ENCODE measurements around the gene PODXL2. TPM values are rescaled to one million over a fixed set of nuclear protein-coding genes. Genes with fewer than 3 reads are reported as not detected.

The PODXL2 gene
- total and polyA plus RNA-seq, 9 donors, result 4.7 to 8.9 (median 7.4) TPM

DNA sequence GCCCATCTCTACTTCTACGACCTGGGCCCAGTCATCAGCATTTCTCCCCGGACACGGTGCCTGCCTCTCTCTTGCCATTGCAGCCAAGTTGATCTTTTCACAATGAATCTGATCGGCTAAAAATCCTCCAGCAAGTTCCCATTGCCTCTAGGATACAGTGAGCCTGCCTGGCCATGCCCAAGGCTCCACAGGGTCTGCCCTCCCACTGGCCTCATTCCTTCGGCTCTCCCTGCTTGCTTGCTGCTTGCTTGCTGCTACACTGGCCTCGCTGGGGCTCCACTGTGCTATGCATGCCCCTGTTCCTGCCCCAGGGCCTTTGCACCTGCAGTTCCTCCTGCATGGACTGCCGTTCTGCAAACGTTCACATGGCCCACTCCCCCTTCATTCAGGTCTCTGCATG is 45.8 kb downstream of the PODXL2 start:
- no peak overlapping the region for H3K27ac ChIP-seq (ENCODE audit: low read length)
- peaks cover 20% of the 10 kb centered on the region for H3K4me1 ChIP-seq (ENCODE audit: control insufficient read depth, insufficient read depth, low read length)
- WGBS (ENCODE audit: insufficient coverage), result 75% methylated on average over 8 of the region's 8 CpGs
- no peaks in the 10 kb centered on the region for H3K27me3 ChIP-seq (ENCODE audit: control insufficient read depth, insufficient read depth, low read length)
- no peak for DNase-seq
- H3K36me3 ChIP-seq (ENCODE audit: control insufficient read depth, insufficient read depth, low read length), result peaks cover 33% of the 10 kb centered on the region
- no peaks in the 10 kb centered on the region for H3K9me3 ChIP-seq (replicated peaks; ENCODE audit: control insufficient read depth, low read depth, low read length)
- H3K4me3 ChIP-seq (ENCODE audit: low read length), result no peak overlapping the region

DNA sequence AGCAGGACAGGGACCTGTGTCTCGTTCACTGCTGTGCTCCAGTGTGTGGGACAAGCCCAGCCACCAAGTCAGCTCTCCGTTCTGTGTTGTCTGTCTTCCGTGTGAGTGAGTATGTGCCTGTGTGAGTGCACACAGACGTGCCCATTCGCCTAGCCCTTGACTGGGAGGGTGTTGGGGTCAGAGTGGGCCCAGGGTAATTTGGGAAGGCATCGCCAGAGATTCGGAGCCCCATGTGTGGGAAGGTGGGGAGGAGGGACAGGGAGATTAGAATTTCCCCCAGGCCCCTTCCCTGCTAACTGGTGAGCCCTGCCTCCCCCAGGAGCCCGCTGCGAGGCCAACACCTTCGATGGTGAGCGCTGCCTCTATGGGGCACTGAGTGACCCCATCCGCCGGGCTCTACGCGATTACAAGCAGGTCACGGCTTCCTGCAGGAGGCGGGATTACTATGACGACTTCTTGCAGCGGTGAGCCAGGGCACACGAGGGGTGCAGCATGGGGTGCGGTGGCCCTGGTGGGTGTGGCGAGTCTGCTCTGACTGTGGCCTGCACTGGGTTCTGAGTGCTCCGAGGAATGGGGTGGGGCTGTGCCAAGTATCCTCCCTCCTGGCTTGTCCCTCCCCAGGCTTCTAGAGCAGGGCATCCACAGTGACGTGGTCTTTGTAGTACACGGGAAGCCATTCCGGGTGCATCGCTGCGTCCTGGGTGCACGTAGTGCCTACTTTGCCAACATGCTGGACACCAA is 46.8 kb downstream of the PODXL2 start:
- Histone ChIP-seq H3K4me1 (ENCODE audit: control insufficient read depth, insufficient read depth, low read length) (peaks cover 20% of the 10 kb centered on the region), H3K27ac (ENCODE audit: low read length) (no peak overlapping the region), H3K27me3 (ENCODE audit: control insufficient read depth, insufficient read depth, low read length) (no peaks in the 10 kb centered on the region), H3K9me3 (replicated peaks; ENCODE audit: control insufficient read depth, low read depth, low read length) (no peaks in the 10 kb centered on the region), H3K4me3 (ENCODE audit: low read length) (no peak overlapping the region), H3K36me3 (ENCODE audit: control insufficient read depth, insufficient read depth, low read length) (peaks cover 43% of the 10 kb centered on the region)
- WGBS (ENCODE audit: insufficient coverage), result 84% methylated on average over 27 of the region's 29 CpGs
- no peak for DNase-seq

DNA sequence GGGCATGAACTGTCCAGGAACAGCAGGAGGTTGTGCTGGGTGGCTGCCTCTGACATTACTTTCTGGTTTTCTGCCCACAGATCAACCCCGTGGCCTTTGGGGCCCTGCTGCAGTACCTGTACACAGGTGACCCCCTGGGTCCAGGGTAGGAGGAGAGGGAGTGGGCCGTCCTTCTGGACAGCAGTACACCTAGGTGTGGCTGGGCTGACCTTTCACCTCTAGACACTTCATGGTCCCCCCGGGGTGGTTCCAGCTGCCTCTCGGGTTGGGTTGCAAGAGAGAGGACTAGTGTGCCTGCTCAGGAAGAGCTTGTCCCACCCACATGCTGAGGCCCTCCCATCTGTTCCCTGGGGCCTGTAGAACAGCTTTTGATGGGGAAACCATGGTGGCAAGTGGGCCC is 47.5 kb downstream of the PODXL2 start:
- Histone ChIP-seq H3K4me3 (ENCODE audit: low read length) (no peak overlapping the region), H3K27ac (ENCODE audit: low read length) (no peak overlapping the region), H3K36me3 (ENCODE audit: control insufficient read depth, insufficient read depth, low read length) (peaks cover 43% of the 10 kb centered on the region), H3K4me1 (ENCODE audit: control insufficient read depth, insufficient read depth, low read length) (peaks cover 18% of the 10 kb centered on the region), H3K27me3 (ENCODE audit: control insufficient read depth, insufficient read depth, low read length) (no peaks in the 10 kb centered on the region), H3K9me3 (replicated peaks; ENCODE audit: control insufficient read depth, low read depth, low read length) (no peaks in the 10 kb centered on the region)
- no CpG with 5 or more reads among the region's 4 CpGs for WGBS (ENCODE audit: insufficient coverage)
- no peak for DNase-seq

DNA sequence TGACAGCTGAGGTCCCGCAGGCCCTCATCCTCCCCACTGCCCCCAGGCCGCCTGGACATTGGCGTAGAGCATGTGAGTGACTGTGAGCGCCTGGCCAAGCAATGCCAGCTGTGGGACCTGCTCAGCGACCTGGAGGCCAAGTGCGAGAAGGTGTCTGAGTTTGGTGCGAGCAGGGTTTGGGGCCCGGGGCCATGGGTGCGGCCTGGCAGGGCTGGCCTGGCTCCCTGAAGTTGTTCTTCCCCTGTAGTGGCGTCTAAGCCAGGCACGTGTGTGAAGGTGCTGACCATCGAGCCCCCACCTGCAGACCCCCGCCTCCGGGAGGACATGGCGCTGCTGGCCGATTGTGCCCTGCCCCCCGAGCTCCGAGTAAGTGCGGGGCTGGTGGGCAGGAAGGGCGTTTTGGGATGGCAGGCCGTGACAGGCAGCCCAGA is 48.0 kb downstream of the PODXL2 start:
- Histone ChIP-seq H3K36me3 (ENCODE audit: control insufficient read depth, insufficient read depth, low read length) (peaks cover 43% of the 10 kb centered on the region), H3K27ac (ENCODE audit: low read length) (no peak overlapping the region)
- WGBS (ENCODE audit: insufficient coverage), result 93% methylated on average over 20 of the region's 21 CpGs

DNA sequence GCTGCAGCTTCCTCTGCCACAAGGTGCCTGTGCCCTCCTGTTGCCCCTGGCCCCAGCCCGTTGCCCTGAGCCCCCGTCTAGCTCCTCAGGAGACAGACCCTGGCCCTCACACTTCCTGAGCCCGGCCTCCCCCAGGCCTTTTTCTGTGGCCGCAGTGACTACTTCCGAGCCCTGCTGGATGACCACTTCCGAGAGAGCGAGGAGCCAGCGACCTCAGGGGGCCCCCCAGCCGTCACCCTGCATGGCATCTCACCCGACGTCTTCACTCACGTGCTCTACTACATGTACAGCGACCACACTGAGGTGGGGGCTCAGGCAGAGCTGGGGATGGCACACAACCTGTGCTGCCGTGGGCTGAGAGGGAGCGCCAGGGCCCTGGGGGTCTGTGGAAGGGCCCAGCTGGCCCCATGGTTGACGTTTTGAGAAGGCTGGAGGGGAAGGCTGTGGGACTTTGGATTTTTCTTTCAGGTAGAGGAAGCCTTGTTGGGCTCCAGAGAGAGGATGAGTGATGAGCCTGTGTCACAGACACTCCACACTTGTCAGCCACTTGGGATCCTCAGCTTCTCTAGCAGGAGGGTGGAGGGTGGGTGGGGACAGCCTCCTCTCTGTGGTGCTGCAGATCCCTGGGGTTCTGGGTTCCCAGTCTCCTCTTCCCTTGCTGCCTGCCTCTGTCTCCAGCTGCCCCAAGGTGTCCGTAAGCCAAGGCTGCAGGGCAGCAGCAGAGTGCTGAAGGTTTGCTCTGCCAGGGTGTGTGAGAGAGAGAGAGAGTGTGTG is 48.7 kb downstream of the PODXL2 start:
- Histone ChIP-seq H3K4me3 (ENCODE audit: low read length) (no peak overlapping the region), H3K27me3 (ENCODE audit: control insufficient read depth, insufficient read depth, low read length) (no peaks in the 10 kb centered on the region), H3K36me3 (ENCODE audit: control insufficient read depth, insufficient read depth, low read length) (peaks cover 43% of the 10 kb centered on the region), H3K9me3 (replicated peaks; ENCODE audit: control insufficient read depth, low read depth, low read length) (no peaks in the 10 kb centered on the region), H3K27ac (ENCODE audit: low read length) (no peak overlapping the region), H3K4me1 (ENCODE audit: control insufficient read depth, insufficient read depth, low read length) (peaks cover 14% of the 10 kb centered on the region)
- no peak for DNase-seq
- WGBS (ENCODE audit: insufficient coverage), result 79% methylated on average over 16 of the region's 17 CpGs

More for the DNA sequence above, 48.0 kb downstream of the PODXL2 start:
- no peaks in the 10 kb centered on the region for H3K9me3 ChIP-seq (replicated peaks; ENCODE audit: control insufficient read depth, low read depth, low read length)
- no peak for DNase-seq
- H3K4me3 ChIP-seq (ENCODE audit: low read length), result no peak overlapping the region
- no peaks in the 10 kb centered on the region for H3K27me3 ChIP-seq (ENCODE audit: control insufficient read depth, insufficient read depth, low read length)
- peaks cover 17% of the 10 kb centered on the region for H3K4me1 ChIP-seq (ENCODE audit: control insufficient read depth, insufficient read depth, low read length)

DNA sequence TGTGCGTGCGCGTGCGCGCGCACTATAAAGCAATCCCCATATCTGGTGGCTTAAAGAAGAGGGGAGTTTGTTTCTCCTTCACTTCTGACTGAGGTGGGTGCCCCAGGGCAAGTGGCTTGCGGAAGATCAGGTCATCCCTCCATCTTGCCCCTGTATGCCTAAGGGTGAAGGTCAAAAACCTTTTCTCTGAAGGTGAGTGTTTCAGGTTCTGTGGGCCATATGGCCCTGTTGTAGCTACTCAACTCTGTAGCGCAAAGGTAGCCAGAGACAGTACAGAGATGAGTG is 49.3 kb downstream of the PODXL2 start:
- peaks cover 12% of the 10 kb centered on the region for H3K4me1 ChIP-seq (ENCODE audit: control insufficient read depth, insufficient read depth, low read length)
- H3K9me3 ChIP-seq (replicated peaks; ENCODE audit: control insufficient read depth, low read depth, low read length), result no peaks in the 10 kb centered on the region
- peaks cover 43% of the 10 kb centered on the region for H3K36me3 ChIP-seq (ENCODE audit: control insufficient read depth, insufficient read depth, low read length)
- no peak overlapping the region for H3K27ac ChIP-seq (ENCODE audit: low read length)
- WGBS (ENCODE audit: insufficient coverage), result no CpG with 5 or more reads among the region's 8 CpGs
- H3K4me3 ChIP-seq (ENCODE audit: low read length), result no peak overlapping the region
- no peaks in the 10 kb centered on the region for H3K27me3 ChIP-seq (ENCODE audit: control insufficient read depth, insufficient read depth, low read length)
- DNase-seq, result no peak

DNA sequence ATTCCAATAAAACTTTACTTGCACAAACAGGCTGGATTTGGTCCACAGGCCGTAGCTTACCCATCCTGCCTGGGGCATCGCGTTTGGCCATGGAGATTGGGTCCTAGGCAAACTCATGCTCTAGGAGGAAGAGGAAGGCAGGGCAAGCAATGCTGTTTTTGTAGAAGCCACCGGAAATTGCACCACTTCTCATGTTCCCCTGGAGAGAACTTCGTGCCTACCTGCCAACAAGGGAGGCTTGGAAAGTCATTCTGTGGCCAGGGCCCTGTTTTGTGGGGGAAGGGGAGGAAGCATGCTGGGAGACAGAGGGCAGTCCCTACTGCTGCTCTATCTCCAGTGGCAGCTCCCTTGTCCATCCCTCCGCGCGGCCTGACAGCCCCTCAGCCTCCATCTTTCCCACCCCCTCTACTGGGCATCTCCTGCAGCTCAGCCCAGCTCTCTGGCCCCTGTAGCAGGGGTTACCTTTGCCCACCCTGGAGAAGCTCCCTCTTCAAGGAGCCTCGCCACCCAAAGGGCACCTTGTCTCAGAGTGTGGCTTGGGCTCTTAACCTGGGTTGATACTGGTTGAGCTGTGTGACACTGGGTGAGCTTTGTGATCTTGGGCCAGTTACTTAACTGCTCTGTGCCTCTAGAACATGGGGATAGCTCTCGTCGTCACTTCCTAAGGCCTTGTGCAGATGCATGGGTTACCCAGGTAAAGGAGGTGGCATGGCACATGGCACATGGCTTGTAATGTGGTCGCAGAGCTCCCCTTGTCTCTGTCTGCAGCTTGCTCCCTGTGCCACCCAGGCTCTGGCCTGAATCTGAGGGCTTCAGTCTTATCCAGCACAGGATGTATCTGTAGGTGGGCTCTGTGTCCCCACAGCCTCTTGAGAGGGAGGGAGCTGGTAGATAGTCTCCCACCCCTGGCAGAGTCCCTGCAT is 49.9 kb downstream of the PODXL2 start:
- H3K36me3 ChIP-seq (ENCODE audit: control insufficient read depth, insufficient read depth, low read length), result peaks cover 43% of the 10 kb centered on the region
- no peaks in the 10 kb centered on the region for H3K9me3 ChIP-seq (replicated peaks; ENCODE audit: control insufficient read depth, low read depth, low read length)
- DNase-seq, result no peak
- H3K27ac ChIP-seq (ENCODE audit: low read length), result no peak overlapping the region
- 78% methylated on average over 8 of the region's 12 CpGs for WGBS (ENCODE audit: insufficient coverage)
- no peak overlapping the region for H3K4me3 ChIP-seq (ENCODE audit: low read length)
- peaks cover 6% of the 10 kb centered on the region for H3K4me1 ChIP-seq (ENCODE audit: control insufficient read depth, insufficient read depth, low read length)
- H3K27me3 ChIP-seq (ENCODE audit: control insufficient read depth, insufficient read depth, low read length), result no peaks in the 10 kb centered on the region

DNA sequence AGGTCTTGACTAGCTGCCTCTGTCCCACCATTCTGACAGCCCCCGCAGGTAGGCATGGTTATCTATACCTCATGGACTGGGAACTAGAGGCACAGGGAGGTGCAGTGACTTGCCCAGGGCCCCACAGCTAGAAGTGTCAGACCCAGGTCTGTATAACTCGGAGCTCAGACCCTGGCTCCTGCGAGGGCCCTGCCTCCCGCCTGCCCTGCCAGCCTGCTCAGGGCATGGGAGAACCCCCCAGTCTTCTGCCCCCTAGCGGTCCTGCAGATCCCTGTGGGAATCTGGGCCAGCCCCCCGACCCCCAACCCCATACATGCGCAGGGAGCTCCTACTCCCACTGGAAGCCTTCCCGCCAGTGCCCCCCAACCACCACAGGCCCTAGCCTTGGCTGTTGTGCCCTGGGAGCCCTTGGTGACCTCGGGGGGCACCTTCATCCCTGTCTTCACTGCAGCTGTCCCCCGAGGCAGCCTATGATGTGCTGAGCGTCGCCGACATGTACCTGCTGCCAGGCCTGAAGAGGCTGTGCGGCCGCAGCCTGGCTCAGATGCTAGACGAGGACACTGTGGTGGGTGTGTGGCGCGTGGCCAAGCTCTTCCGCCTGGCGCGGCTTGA is 50.7 kb downstream of the PODXL2 start:
- no peaks in the 10 kb centered on the region for H3K27me3 ChIP-seq (ENCODE audit: control insufficient read depth, insufficient read depth, low read length)
- H3K36me3 ChIP-seq (ENCODE audit: control insufficient read depth, insufficient read depth, low read length), result peaks cover 43% of the 10 kb centered on the region
- no peak overlapping the region for H3K27ac ChIP-seq (ENCODE audit: low read length)
- 90% methylated on average over 17 of the region's 21 CpGs for WGBS (ENCODE audit: insufficient coverage)
- no peaks in the 10 kb centered on the region for H3K9me3 ChIP-seq (replicated peaks; ENCODE audit: control insufficient read depth, low read depth, low read length)
- no peak overlapping the region for H3K4me3 ChIP-seq (ENCODE audit: low read length)
- DNase-seq, result no peak
- H3K4me1 ChIP-seq (ENCODE audit: control insufficient read depth, insufficient read depth, low read length), result peaks cover 4% of the 10 kb centered on the region

DNA sequence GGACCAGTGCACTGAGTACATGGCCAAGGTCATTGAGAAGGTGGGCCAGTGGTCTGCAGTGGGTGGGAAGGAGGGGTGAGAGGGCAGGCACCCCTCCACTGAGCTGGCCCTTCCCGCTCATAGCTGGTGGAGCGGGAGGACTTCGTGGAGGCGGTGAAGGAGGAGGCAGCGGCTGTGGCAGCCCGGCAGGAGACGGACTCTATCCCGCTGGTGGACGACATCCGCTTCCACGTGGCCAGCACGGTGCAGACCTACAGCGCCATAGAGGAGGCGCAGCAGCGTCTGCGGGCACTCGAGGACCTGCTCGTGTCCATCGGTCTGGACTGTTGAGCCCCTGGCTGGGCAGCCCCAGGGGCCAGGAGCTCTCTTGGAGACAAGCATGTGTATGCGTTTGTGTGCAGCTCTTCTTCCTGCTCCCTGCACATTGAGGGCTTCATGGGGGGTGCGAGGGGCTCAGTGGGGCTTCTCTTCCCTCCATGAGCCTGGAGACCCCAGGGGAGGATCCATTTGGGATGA is 51.2 kb downstream of the PODXL2 start:
- H3K27ac ChIP-seq (ENCODE audit: low read length), result no peak overlapping the region
- H3K4me3 ChIP-seq (ENCODE audit: low read length), result no peak overlapping the region
- DNase-seq, result no peak
- no peaks in the 10 kb centered on the region for H3K9me3 ChIP-seq (replicated peaks; ENCODE audit: control insufficient read depth, low read depth, low read length)
- peaks cover 43% of the 10 kb centered on the region for H3K36me3 ChIP-seq (ENCODE audit: control insufficient read depth, insufficient read depth, low read length)
- no peaks in the 10 kb centered on the region for H3K27me3 ChIP-seq (ENCODE audit: control insufficient read depth, insufficient read depth, low read length)
- peaks cover 4% of the 10 kb centered on the region for H3K4me1 ChIP-seq (ENCODE audit: control insufficient read depth, insufficient read depth, low read length)
- WGBS (ENCODE audit: insufficient coverage), result 95% methylated on average over 20 of the region's 21 CpGs

Measured in muscle of leg (tissue), 11 donors.